Measurements from ENCODE around the gene PRSS12. TPM values are rescaled to one million over a fixed set of nuclear protein-coding genes. Genes with fewer than 3 reads are reported as not detected.
"Not testable (repeated sequence)": the region's sequence is repeated elsewhere in the genome, so short reads cannot be mapped to it uniquely, and the experiment has no call there.

The PRSS12 gene
- total RNA-seq, 1 donor from 2014 or later, result 15.0 TPM

DNA sequence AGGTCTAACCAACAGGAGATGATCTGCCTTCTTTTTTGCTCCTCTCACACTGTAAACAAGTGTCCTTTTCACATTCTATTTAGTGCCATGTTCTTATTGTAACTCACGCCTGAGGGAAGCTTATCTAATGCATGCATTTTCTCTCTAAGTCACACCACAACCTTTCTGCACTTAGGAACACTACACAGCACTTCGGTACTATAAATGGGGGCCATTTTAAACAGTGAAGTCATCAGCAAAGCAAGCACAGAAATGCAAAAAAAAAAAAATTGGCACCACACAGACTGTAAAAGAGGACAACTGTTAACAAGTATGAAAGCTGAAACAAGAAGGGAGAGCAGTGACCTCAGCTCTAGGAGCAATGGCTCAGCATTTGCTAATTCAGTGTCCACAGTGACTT lies 45.2 kb downstream of the PRSS12 start:
- H3K9me3 ChIP-seq, result no peaks in the 10 kb centered on the region
- DNase-seq (ENCODE audit: extremely low spot score in 2 of 2), result no peak
- TF ChIP-seq POLR2AphosphoS5 (IDR thresholded peaks at IDR 0.05; ENCODE audit: insufficient read depth in 1 of 2, low read depth in 1 of 2), result no peak
- TF ChIP-seq, protein P1, sequence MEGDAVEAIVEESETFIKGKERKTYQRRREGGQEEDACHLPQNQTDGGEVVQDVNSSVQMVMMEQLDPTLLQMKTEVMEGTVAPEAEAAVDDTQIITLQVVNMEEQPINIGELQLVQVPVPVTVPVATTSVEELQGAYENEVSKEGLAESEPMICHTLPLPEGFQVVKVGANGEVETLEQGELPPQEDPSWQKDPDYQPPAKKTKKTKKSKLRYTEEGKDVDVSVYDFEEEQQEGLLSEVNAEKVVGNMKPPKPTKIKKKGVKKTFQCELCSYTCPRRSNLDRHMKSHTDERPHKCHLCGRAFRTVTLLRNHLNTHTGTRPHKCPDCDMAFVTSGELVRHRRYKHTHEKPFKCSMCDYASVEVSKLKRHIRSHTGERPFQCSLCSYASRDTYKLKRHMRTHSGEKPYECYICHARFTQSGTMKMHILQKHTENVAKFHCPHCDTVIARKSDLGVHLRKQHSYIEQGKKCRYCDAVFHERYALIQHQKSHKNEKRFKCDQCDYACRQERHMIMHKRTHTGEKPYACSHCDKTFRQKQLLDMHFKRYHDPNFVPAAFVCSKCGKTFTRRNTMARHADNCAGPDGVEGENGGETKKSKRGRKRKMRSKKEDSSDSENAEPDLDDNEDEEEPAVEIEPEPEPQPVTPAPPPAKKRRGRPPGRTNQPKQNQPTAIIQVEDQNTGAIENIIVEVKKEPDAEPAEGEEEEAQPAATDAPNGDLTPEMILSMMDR (IDR thresholded peaks at IDR 0.05), result no peak
- TF ChIP-seq POLR2A (IDR thresholded peaks at IDR 0.05), result no peak
- intact Hi-C loops (cut with DNase I), result no loop called here
- no peak overlapping the region for H3K4me3 ChIP-seq
- H3K27me3 ChIP-seq, result no peaks in the 10 kb centered on the region
- H3K4me1 ChIP-seq, result no peaks in the 10 kb centered on the region
- H3K27ac ChIP-seq, result no peak overlapping the region
- no peaks in the 10 kb centered on the region for H3K36me3 ChIP-seq

DNA sequence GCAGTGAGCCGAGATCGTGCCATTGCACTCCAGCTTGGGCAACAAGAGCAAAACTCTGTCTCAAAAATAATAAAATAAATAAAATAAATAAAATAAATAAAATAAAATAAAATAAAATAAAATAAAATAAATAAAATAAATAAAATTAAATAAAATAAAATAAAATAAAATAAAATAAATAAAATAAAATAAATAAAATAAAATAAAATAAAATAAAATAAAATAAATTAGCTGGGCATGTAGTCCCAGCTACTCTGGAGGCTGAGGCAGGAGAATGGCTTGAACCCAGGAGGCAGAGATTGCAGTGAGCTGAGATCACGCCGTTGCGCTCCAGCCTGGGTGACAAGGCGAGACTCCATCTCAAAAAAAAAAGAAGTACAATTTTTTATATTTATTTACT lies 53.2 kb downstream of the PRSS12 start:
- intact Hi-C loops (cut with DNase I); H3K4me1 ChIP-seq; DNase-seq (ENCODE audit: extremely low spot score in 2 of 2); H3K27me3 ChIP-seq; H3K9me3 ChIP-seq; H3K27ac ChIP-seq; H3K4me3 ChIP-seq; H3K36me3 ChIP-seq: not testable (repeated sequence)

DNA sequence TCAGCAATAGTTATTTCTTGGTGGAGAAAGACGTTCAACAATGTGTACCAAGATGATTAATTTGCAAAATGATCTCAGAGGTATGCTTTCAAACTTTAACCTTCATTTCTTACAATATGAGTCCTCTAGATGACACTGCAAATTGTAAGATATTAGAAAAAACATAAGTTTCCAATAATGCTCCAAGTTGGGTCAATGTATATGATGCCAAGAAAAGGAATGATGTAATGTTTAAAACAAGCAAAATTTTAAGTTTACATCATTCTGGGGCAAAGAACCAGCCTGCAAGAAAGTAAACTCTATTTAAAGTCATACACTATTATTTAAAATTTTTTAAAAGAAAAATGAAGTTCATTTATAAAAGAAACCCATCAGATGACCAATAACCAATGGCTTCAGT lies 56.1 kb downstream of the PRSS12 start:
- TF ChIP-seq, protein P1 (IDR thresholded peaks at IDR 0.05), result no peak
- TF ChIP-seq POLR2AphosphoS5 (IDR thresholded peaks at IDR 0.05; ENCODE audit: insufficient read depth in 1 of 2, low read depth in 1 of 2) (no peak), POLR2A (IDR thresholded peaks at IDR 0.05) (no peak)
- H3K4me1 ChIP-seq, result no peaks in the 10 kb centered on the region
- no peak overlapping the region for H3K27ac ChIP-seq
- intact Hi-C loops (cut with DNase I), result no loop called here
- no peak overlapping the region for H3K4me3 ChIP-seq
- H3K36me3 ChIP-seq, result no peaks in the 10 kb centered on the region
- no peaks in the 10 kb centered on the region for H3K27me3 ChIP-seq
- no peaks in the 10 kb centered on the region for H3K9me3 ChIP-seq
- DNase-seq (ENCODE audit: extremely low spot score in 2 of 2), result no peak

DNA sequence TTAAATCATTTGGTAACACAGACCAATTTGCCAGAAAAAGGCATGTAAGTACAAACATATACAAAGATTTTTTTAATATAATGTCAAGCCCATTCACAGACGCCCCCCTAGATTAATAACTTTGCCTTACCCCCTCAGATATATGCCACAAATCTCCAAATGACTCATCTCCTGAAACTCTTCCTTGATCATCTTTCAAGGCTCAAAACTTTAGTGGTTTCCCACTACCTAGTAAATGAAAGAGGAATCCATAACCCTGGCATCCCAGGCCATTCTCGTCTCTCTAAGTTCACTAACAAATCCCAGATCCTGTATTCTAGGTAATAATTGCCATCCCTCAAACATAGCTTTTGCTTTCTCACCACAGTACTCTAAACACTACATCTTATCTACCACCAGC lies 61.9 kb downstream of the PRSS12 start:
- intact Hi-C loops (cut with DNase I), result no loop called here
- no peak for DNase-seq (ENCODE audit: extremely low spot score in 2 of 2)

DNA sequence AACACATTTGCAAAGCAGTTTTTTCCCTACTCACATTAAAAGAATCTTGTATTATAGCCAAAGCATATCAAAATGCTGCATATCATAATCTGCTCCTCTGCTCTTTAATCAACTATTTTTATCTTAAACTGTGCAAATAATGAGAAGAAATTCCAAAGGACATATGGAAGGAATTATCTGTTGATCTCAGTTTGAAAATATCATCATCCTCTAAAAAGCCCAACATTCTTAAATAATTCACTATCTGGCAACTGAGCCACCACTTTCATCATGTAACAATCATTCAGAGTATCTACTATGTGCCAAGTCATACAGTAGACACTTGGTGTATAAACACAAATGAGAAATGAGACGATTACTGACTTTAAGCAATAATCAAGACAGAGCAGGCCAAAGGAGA lies 63.0 kb downstream of the PRSS12 start:
- DNase-seq (ENCODE audit: extremely low spot score in 2 of 2), result no peak
- intact Hi-C loops (cut with DNase I), result no loop called here
- H3K27ac ChIP-seq, result no peak overlapping the region
- no peaks in the 10 kb centered on the region for H3K9me3 ChIP-seq
- H3K36me3 ChIP-seq, result no peaks in the 10 kb centered on the region
- no peaks in the 10 kb centered on the region for H3K27me3 ChIP-seq
- TF ChIP-seq POLR2A (IDR thresholded peaks at IDR 0.05) (no peak), POLR2AphosphoS5 (IDR thresholded peaks at IDR 0.05; ENCODE audit: insufficient read depth in 1 of 2, low read depth in 1 of 2) (no peak)
- TF ChIP-seq, protein P1 (IDR thresholded peaks at IDR 0.05), result no peak
- H3K4me3 ChIP-seq, result no peak overlapping the region
- H3K4me1 ChIP-seq, result no peaks in the 10 kb centered on the region

More for the DNA sequence above, 61.9 kb downstream of the PRSS12 start:
- H3K27me3 ChIP-seq, result no peaks in the 10 kb centered on the region
- no peaks in the 10 kb centered on the region for H3K36me3 ChIP-seq
- H3K4me3 ChIP-seq, result no peak overlapping the region
- no peak overlapping the region for H3K27ac ChIP-seq
- H3K9me3 ChIP-seq, result no peaks in the 10 kb centered on the region
- TF ChIP-seq POLR2A (IDR thresholded peaks at IDR 0.05) (no peak), POLR2AphosphoS5 (IDR thresholded peaks at IDR 0.05; ENCODE audit: insufficient read depth in 1 of 2, low read depth in 1 of 2) (no peak)
- TF ChIP-seq, protein P1 (IDR thresholded peaks at IDR 0.05), result no peak
- no peaks in the 10 kb centered on the region for H3K4me1 ChIP-seq

Measured in vagina (tissue), 2 donors.